ENCODE data around the gene OTOP1.

DNA sequence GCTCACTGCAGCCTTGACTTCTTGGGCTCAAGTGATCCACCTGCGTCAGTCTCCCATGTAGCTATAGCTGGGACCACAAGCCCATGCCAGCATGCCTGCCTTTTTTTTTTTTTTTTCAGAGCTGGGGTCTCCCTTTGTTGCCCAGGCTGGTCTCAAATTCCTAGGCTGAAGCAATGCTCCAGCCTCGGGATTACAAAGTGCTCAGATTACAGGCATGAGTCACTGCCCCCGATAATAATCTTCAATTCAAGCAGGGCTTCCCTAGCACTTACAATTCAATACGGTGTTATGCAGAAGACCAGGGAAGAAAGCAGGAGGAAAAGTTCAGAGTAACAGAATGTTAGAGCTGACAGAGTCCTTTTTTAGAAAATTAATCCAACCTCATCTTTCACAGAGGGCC is 26.1 kb downstream of the OTOP1 start:
- no peak for TF ChIP-seq POLR2AphosphoS5 (IDR thresholded peaks at IDR 0.05; ENCODE audit: low read depth, low read length)
- TF ChIP-seq, protein P1, sequence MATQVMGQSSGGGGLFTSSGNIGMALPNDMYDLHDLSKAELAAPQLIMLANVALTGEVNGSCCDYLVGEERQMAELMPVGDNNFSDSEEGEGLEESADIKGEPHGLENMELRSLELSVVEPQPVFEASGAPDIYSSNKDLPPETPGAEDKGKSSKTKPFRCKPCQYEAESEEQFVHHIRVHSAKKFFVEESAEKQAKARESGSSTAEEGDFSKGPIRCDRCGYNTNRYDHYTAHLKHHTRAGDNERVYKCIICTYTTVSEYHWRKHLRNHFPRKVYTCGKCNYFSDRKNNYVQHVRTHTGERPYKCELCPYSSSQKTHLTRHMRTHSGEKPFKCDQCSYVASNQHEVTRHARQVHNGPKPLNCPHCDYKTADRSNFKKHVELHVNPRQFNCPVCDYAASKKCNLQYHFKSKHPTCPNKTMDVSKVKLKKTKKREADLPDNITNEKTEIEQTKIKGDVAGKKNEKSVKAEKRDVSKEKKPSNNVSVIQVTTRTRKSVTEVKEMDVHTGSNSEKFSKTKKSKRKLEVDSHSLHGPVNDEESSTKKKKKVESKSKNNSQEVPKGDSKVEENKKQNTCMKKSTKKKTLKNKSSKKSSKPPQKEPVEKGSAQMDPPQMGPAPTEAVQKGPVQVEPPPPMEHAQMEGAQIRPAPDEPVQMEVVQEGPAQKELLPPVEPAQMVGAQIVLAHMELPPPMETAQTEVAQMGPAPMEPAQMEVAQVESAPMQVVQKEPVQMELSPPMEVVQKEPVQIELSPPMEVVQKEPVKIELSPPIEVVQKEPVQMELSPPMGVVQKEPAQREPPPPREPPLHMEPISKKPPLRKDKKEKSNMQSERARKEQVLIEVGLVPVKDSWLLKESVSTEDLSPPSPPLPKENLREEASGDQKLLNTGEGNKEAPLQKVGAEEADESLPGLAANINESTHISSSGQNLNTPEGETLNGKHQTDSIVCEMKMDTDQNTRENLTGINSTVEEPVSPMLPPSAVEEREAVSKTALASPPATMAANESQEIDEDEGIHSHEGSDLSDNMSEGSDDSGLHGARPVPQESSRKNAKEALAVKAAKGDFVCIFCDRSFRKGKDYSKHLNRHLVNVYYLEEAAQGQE (IDR thresholded peaks at IDR 0.05; ENCODE audit: insufficient read depth in 1 of 2, low read depth in 2 of 2, low read length in 1 of 2) = no peak
- TF ChIP-seq, protein P2, sequence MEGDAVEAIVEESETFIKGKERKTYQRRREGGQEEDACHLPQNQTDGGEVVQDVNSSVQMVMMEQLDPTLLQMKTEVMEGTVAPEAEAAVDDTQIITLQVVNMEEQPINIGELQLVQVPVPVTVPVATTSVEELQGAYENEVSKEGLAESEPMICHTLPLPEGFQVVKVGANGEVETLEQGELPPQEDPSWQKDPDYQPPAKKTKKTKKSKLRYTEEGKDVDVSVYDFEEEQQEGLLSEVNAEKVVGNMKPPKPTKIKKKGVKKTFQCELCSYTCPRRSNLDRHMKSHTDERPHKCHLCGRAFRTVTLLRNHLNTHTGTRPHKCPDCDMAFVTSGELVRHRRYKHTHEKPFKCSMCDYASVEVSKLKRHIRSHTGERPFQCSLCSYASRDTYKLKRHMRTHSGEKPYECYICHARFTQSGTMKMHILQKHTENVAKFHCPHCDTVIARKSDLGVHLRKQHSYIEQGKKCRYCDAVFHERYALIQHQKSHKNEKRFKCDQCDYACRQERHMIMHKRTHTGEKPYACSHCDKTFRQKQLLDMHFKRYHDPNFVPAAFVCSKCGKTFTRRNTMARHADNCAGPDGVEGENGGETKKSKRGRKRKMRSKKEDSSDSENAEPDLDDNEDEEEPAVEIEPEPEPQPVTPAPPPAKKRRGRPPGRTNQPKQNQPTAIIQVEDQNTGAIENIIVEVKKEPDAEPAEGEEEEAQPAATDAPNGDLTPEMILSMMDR (IDR thresholded peaks at IDR 0.05) = no peak
